IPS-15b (cell line): ENCODE data around the gene ZNF205.

Experiments
- H3K27me3 ChIP-seq: one replicate; pipeline ENCODE4 v1.6.1; 2013; ENCODE audit warnings: low read length; ENCODE audit not compliant: control insufficient read depth, insufficient read depth
- H3K36me3 ChIP-seq: one replicate; pipeline ENCODE4 v1.6.1; 2013; ENCODE audit warnings: low read length; ENCODE audit not compliant: control insufficient read depth, insufficient read depth
- H3K4me1 ChIP-seq: one replicate; pipeline ENCODE4 v1.6.1; 2013; ENCODE audit warnings: mild to moderate bottlenecking, low read length; ENCODE audit not compliant: control insufficient read depth, insufficient read depth
- H3K4me3 ChIP-seq: one replicate; pipeline ENCODE4 v1.5.1; 2013; ENCODE audit warnings: low read depth, low read length
- H3K9ac ChIP-seq: one replicate; pipeline ENCODE4 v1.6.1; 2013; ENCODE audit warnings: low read depth, mild to moderate bottlenecking, low read length
- H3K9me3 ChIP-seq: one replicate; pipeline ENCODE4 v1.6.1; 2013; ENCODE audit warnings: mild to moderate bottlenecking, low read length; ENCODE audit not compliant: control insufficient read depth, insufficient read depth

ZNF205 gene

GRCh38 chr16:3141781-3142311, 29.5 kb downstream of the ZNF205 start:
- Histone ChIP-seq H3K36me3 (peaks cover 11% of the 10 kb centered on the region), H3K4me1 (no peaks in the 10 kb centered on the region), H3K9me3 (no peaks in the 10 kb centered on the region), H3K9ac (no peak overlapping the region), H3K27me3 (no peaks in the 10 kb centered on the region), H3K4me3 (no peak overlapping the region)

GRCh38 chr16:3142327-3142726, 29.9 kb downstream of the ZNF205 start:
- Histone ChIP-seq H3K4me1 (no peaks in the 10 kb centered on the region), H3K9ac (no peak overlapping the region), H3K36me3 (peaks cover 11% of the 10 kb centered on the region), H3K27me3 (no peaks in the 10 kb centered on the region), H3K9me3 (no peaks in the 10 kb centered on the region), H3K4me3 (no peak overlapping the region)

GRCh38 chr16:3142770-3143169, 30.4 kb downstream of the ZNF205 start:
- Histone ChIP-seq H3K9ac (no peak overlapping the region), H3K36me3 (peaks cover 11% of the 10 kb centered on the region), H3K27me3 (peaks cover 4% of the 10 kb centered on the region), H3K4me3 (no peak overlapping the region), H3K9me3 (no peaks in the 10 kb centered on the region), H3K4me1 (no peaks in the 10 kb centered on the region)

- H3K27me3 ChIP-seq = peaks cover 8% of the 10 kb centered on the region
- no peak overlapping the region for H3K4me3 ChIP-seq
- H3K9me3 ChIP-seq = no peaks in the 10 kb centered on the region
- H3K4me1 ChIP-seq = no peaks in the 10 kb centered on the region
- peaks cover 11% of the 10 kb centered on the region for H3K36me3 ChIP-seq
- H3K9ac ChIP-seq = no peak overlapping the region
These were observed 30.8 kb downstream of the ZNF205 start for GRCh38 chr16:3143189-3143588.

- Histone ChIP-seq H3K4me1 (no peaks in the 10 kb centered on the region), H3K4me3 (no peak overlapping the region), H3K9ac (no peak overlapping the region), H3K27me3 (peaks cover 13% of the 10 kb centered on the region), H3K36me3 (peaks cover 11% of the 10 kb centered on the region), H3K9me3 (no peaks in the 10 kb centered on the region)
These were observed 31.4 kb downstream of the ZNF205 start for GRCh38 chr16:3143598-3144320.

GRCh38 chr16:3144321-3144983, 32.1 kb downstream of the ZNF205 start:
- Histone ChIP-seq H3K4me1 (no peaks in the 10 kb centered on the region), H3K4me3 (no peak overlapping the region), H3K36me3 (peaks cover 11% of the 10 kb centered on the region), H3K9me3 (no peaks in the 10 kb centered on the region), H3K9ac (no peak overlapping the region), H3K27me3 (peaks cover 20% of the 10 kb centered on the region)

GRCh38 chr16:3145151-3145550, 32.8 kb downstream of the ZNF205 start:
- Histone ChIP-seq H3K27me3 (peaks cover 20% of the 10 kb centered on the region), H3K9ac (no peak overlapping the region), H3K36me3 (peaks cover 11% of the 10 kb centered on the region), H3K4me3 (no peak overlapping the region), H3K9me3 (no peaks in the 10 kb centered on the region), H3K4me1 (no peaks in the 10 kb centered on the region)

GRCh38 chr16:3145660-3146059, 33.3 kb downstream of the ZNF205 start:
- no peaks in the 10 kb centered on the region for H3K9me3 ChIP-seq
- no peaks in the 10 kb centered on the region for H3K4me1 ChIP-seq
- no peak overlapping the region for H3K4me3 ChIP-seq
- peaks cover 11% of the 10 kb centered on the region for H3K36me3 ChIP-seq
- no peak overlapping the region for H3K9ac ChIP-seq
- peaks cover 20% of the 10 kb centered on the region for H3K27me3 ChIP-seq

GRCh38 chr16:3147046-3147756, 34.8 kb downstream of the ZNF205 start:
- Histone ChIP-seq H3K9ac (no peak overlapping the region), H3K4me1 (no peaks in the 10 kb centered on the region), H3K27me3 (peaks cover 20% of the 10 kb centered on the region), H3K4me3 (no peak overlapping the region), H3K36me3 (peaks cover 7% of the 10 kb centered on the region), H3K9me3 (no peaks in the 10 kb centered on the region)

- no peaks in the 10 kb centered on the region for H3K4me1 ChIP-seq
- H3K36me3 ChIP-seq = peaks cover 2% of the 10 kb centered on the region
- no peak overlapping the region for H3K9ac ChIP-seq
- H3K9me3 ChIP-seq = no peaks in the 10 kb centered on the region
- no peak overlapping the region for H3K4me3 ChIP-seq
- H3K27me3 ChIP-seq = peaks cover 20% of the 10 kb centered on the region
These were observed 35.3 kb downstream of the ZNF205 start for GRCh38 chr16:3147757-3148104.

GRCh38 chr16:3148256-3149192, 36.1 kb downstream of the ZNF205 start:
- no peaks in the 10 kb centered on the region for H3K36me3 ChIP-seq
- H3K9ac ChIP-seq = no peak overlapping the region
- no peaks in the 10 kb centered on the region for H3K4me1 ChIP-seq
- no peaks in the 10 kb centered on the region for H3K9me3 ChIP-seq
- H3K4me3 ChIP-seq = no peak overlapping the region
- H3K27me3 ChIP-seq = peaks cover 20% of the 10 kb centered on the region
